ENCODE results near the gene KDM4B.
"Not testable (repeated sequence)": the region's sequence is repeated elsewhere in the genome, so short reads cannot be mapped to it uniquely, and the experiment has no call there.

The KDM4B gene

DNA sequence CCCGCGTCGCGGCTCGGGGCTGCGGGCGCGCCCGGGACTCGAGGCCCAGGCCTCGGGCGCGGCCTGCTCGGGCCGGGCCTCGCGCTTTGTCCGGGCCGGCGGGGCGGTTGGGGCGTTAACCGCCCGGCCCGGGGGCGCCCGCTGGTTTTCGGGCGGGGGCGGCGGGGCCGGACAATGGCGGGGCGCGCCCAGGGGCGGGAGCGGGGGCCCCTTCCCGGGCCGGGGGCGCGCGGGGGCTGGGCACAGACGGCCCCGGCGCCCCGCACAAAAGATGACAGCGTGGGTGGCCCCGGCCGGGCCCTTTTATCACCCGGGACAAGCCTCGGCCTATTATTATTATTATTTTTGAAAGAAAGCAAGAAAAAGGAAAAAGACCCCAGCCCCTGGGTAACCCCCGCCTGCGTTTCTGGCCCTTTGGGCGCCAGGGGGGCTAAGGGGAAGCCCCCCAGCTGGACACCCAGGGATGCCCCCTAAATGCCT, 419 bp downstream of the KDM4B start:
- peak overlapping the region; percentile 51 for H3K9ac ChIP-seq (ENCODE audit: low read length)
- H3K9me3 ChIP-seq (ENCODE audit: control insufficient read depth, low read depth, low read length) = no peaks in the 10 kb centered on the region
- no peaks in the 10 kb centered on the region for H3K36me3 ChIP-seq (ENCODE audit: control insufficient read depth, low read depth, low read length)
- H3K4me3 ChIP-seq (ENCODE audit: low read length) = peak overlapping the region; percentile 67
- H3K4me1 ChIP-seq (ENCODE audit: control insufficient read depth, low read depth, low read length) = peaks cover 13% of the 10 kb centered on the region
- H3K27me3 ChIP-seq (ENCODE audit: control insufficient read depth, insufficient read depth, low read length) = peaks cover 15% of the 10 kb centered on the region
- H3K27ac ChIP-seq (ENCODE audit: low read length) = no peak overlapping the region

GRCh38 chr19:4969772-4970531, 1.0 kb downstream of the KDM4B start:
- H3K9me3 ChIP-seq (ENCODE audit: control insufficient read depth, low read depth, low read length) = no peaks in the 10 kb centered on the region

GRCh38 chr19:4970558-4971423, 1.9 kb downstream of the KDM4B start:
- Histone ChIP-seq H3K27ac (ENCODE audit: low read length) (no peak overlapping the region), H3K9ac (ENCODE audit: low read length) (peak overlapping the region; percentile 59), H3K36me3 (ENCODE audit: control insufficient read depth, low read depth, low read length) (no peaks in the 10 kb centered on the region), H3K9me3 (ENCODE audit: control insufficient read depth, low read depth, low read length) (no peaks in the 10 kb centered on the region), H3K4me3 (ENCODE audit: low read length) (peak overlapping the region; percentile 67), H3K27me3 (ENCODE audit: control insufficient read depth, insufficient read depth, low read length) (peaks cover 15% of the 10 kb centered on the region), H3K4me1 (ENCODE audit: control insufficient read depth, low read depth, low read length) (peaks cover 13% of the 10 kb centered on the region)

More at GRCh38 chr19:4969772-4970531, 1.0 kb downstream of the KDM4B start:
- Histone ChIP-seq H3K4me3 (ENCODE audit: low read length) (peak overlapping the region; percentile 67), H3K36me3 (ENCODE audit: control insufficient read depth, low read depth, low read length) (no peaks in the 10 kb centered on the region), H3K27me3 (ENCODE audit: control insufficient read depth, insufficient read depth, low read length) (peaks cover 15% of the 10 kb centered on the region), H3K4me1 (ENCODE audit: control insufficient read depth, low read depth, low read length) (peaks cover 13% of the 10 kb centered on the region), H3K9ac (ENCODE audit: low read length) (peak overlapping the region; percentile 51), H3K27ac (ENCODE audit: low read length) (no peak overlapping the region)

DNA sequence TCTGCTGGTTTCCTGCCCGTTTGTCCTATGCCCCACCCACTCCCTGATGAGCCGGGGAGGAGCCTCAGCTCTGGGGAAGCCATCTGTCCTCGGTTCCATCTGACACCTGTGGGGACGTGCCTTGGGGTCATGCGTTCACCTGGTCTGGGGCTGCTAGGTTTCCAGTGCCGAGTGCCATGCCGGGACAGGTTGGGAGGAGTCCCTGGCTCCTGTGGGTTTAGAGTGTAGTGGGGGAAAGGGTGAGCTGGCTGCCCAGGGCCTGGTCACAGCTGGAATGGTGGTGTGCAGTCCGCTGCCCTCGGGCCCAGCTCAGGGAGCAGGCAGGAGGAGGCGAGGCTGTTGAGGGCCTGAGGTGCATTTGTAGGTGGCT, 2.5 kb downstream of the KDM4B start:
- Histone ChIP-seq H3K27ac (ENCODE audit: low read length) (no peak overlapping the region), H3K4me1 (ENCODE audit: control insufficient read depth, low read depth, low read length) (peaks cover 13% of the 10 kb centered on the region), H3K9ac (ENCODE audit: low read length) (peak overlapping the region; percentile 59)

GRCh38 chr19:4971816-4972495, 3.0 kb downstream of the KDM4B start:
- no peak overlapping the region for H3K4me3 ChIP-seq (ENCODE audit: low read length)
- H3K27ac ChIP-seq (ENCODE audit: low read length) = no peak overlapping the region

More for the DNA sequence above, 2.5 kb downstream of the KDM4B start:
- H3K27me3 ChIP-seq (ENCODE audit: control insufficient read depth, insufficient read depth, low read length) = peaks cover 15% of the 10 kb centered on the region
- H3K4me3 ChIP-seq (ENCODE audit: low read length) = peak overlapping the region; percentile 67
- no peaks in the 10 kb centered on the region for H3K9me3 ChIP-seq (ENCODE audit: control insufficient read depth, low read depth, low read length)
- no peaks in the 10 kb centered on the region for H3K36me3 ChIP-seq (ENCODE audit: control insufficient read depth, low read depth, low read length)

GRCh38 chr19:4972509-4973230, 3.8 kb downstream of the KDM4B start:
- H3K27ac ChIP-seq (ENCODE audit: low read length) = no peak overlapping the region
- H3K4me3 ChIP-seq (ENCODE audit: low read length) = no peak overlapping the region
- H3K36me3 ChIP-seq (ENCODE audit: control insufficient read depth, low read depth, low read length) = no peaks in the 10 kb centered on the region
- H3K27me3 ChIP-seq (ENCODE audit: control insufficient read depth, insufficient read depth, low read length) = peaks cover 15% of the 10 kb centered on the region
- H3K9me3 ChIP-seq (ENCODE audit: control insufficient read depth, low read depth, low read length) = no peaks in the 10 kb centered on the region
- no peak overlapping the region for H3K9ac ChIP-seq (ENCODE audit: low read length)
- H3K4me1 ChIP-seq (ENCODE audit: control insufficient read depth, low read depth, low read length) = peaks cover 13% of the 10 kb centered on the region

More at GRCh38 chr19:4971816-4972495, 3.0 kb downstream of the KDM4B start:
- H3K9ac ChIP-seq (ENCODE audit: low read length) = no peak overlapping the region
- H3K9me3 ChIP-seq (ENCODE audit: control insufficient read depth, low read depth, low read length) = no peaks in the 10 kb centered on the region
- H3K36me3 ChIP-seq (ENCODE audit: control insufficient read depth, low read depth, low read length) = no peaks in the 10 kb centered on the region
- H3K4me1 ChIP-seq (ENCODE audit: control insufficient read depth, low read depth, low read length) = peaks cover 13% of the 10 kb centered on the region
- peaks cover 15% of the 10 kb centered on the region for H3K27me3 ChIP-seq (ENCODE audit: control insufficient read depth, insufficient read depth, low read length)

DNA sequence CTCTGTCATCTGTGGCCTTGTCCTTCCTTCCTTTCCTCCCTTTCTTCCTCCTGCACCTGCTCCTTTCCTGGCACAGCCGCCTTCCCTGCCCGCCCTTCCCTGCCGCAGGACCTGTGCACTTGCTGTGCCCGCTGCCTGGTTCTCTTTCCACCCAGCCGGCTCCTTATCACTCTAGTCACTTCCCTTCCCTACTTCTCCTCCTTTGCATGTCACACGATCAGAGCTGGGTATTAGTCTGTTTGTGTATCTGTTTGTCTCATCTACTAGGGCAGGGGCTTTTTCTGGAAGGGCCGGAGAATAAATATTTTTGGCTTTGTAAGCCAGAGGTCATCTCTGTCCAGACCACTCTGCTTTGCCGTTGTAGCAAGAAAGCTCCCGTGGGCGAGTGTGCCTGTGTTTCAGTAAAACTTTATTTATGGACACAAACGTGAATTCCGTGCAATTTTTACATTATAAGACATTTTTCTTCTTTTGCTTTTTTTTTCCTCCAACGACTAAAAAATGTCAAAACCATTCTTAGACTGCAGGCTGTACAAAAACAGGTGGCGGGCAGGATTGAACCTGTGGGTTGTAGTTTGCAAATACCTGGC, 6.1 kb downstream of the KDM4B start:
- H3K9ac ChIP-seq (ENCODE audit: low read length) = no peak overlapping the region
- no peaks in the 10 kb centered on the region for H3K9me3 ChIP-seq (ENCODE audit: control insufficient read depth, low read depth, low read length)
- no peak overlapping the region for H3K4me3 ChIP-seq (ENCODE audit: low read length)
- peaks cover 12% of the 10 kb centered on the region for H3K4me1 ChIP-seq (ENCODE audit: control insufficient read depth, low read depth, low read length)
- H3K36me3 ChIP-seq (ENCODE audit: control insufficient read depth, low read depth, low read length) = no peaks in the 10 kb centered on the region
- peaks cover 11% of the 10 kb centered on the region for H3K27me3 ChIP-seq (ENCODE audit: control insufficient read depth, insufficient read depth, low read length)
- H3K27ac ChIP-seq (ENCODE audit: low read length) = no peak overlapping the region

- not testable (repeated sequence) for H3K4me1 ChIP-seq (ENCODE audit: control insufficient read depth, low read depth, low read length); H3K27ac ChIP-seq (ENCODE audit: low read length); H3K9me3 ChIP-seq (ENCODE audit: control insufficient read depth, low read depth, low read length); H3K36me3 ChIP-seq (ENCODE audit: control insufficient read depth, low read depth, low read length); H3K27me3 ChIP-seq (ENCODE audit: control insufficient read depth, insufficient read depth, low read length); H3K4me3 ChIP-seq (ENCODE audit: low read length); H3K9ac ChIP-seq (ENCODE audit: low read length)
Measured at GRCh38 chr19:4975601-4976000, 6.7 kb downstream of the KDM4B start.

GRCh38 chr19:4976401-4977298, 7.7 kb downstream of the KDM4B start:
- Histone ChIP-seq H3K36me3 (ENCODE audit: control insufficient read depth, low read depth, low read length) (no peaks in the 10 kb centered on the region), H3K4me3 (ENCODE audit: low read length) (no peak overlapping the region), H3K4me1 (ENCODE audit: control insufficient read depth, low read depth, low read length) (no peaks in the 10 kb centered on the region)

More at GRCh38 chr19:4976401-4977298, 7.7 kb downstream of the KDM4B start:
- no peak overlapping the region for H3K27ac ChIP-seq (ENCODE audit: low read length)
- no peaks in the 10 kb centered on the region for H3K9me3 ChIP-seq (ENCODE audit: control insufficient read depth, low read depth, low read length)
- H3K9ac ChIP-seq (ENCODE audit: low read length) = no peak overlapping the region
- H3K27me3 ChIP-seq (ENCODE audit: control insufficient read depth, insufficient read depth, low read length) = no peaks in the 10 kb centered on the region
